Activated T-helper 2 cell treated with anti-CD3 and anti-CD28 coated beads, Interferon-gamma antibody, Interleukin-2, Interleukin-4, amounts not matched to agents 10 μg/mL and 5 μg/mL and 100 μg/mL, durations not matched to agents 14 hours and 24 hours and 36 hours (primary cell): ENCODE data around the gene GBF1. TPM values are rescaled to one million over a fixed set of nuclear protein-coding genes. Genes with fewer than 3 reads are reported as not detected.

ENCODE experiments used
- DNase-seq: peaks from one replicate; pipeline ENCODE4 v3.0.0; 2021; ENCODE audit warnings: low spot score
- H3K27ac Mint-ChIP-seq: one replicate; pipeline ENCODE4 v1.8.0; 2021; ENCODE audit warnings: mixed read lengths
- H3K27me3 Mint-ChIP-seq: one replicate; pipeline ENCODE4 v1.8.0; 2021; ENCODE audit warnings: low read depth, mixed read lengths
- H3K36me3 Mint-ChIP-seq: one replicate; pipeline ENCODE4 v1.8.0; 2021; ENCODE audit warnings: low read depth, mixed read lengths
- H3K4me1 Mint-ChIP-seq: one replicate; pipeline ENCODE4 v1.8.0; 2021; ENCODE audit warnings: low read depth, mixed read lengths
- H3K4me3 Mint-ChIP-seq: one replicate; pipeline ENCODE4 v1.8.0; 2021; ENCODE audit warnings: low read depth, mild to moderate bottlenecking, moderate library complexity, mixed read lengths
- H3K9me3 Mint-ChIP-seq: one replicate; pipeline ENCODE4 v1.8.0; 2021; ENCODE audit warnings: mixed read lengths
- intact Hi-C: fragments of 100-400 bp; cut with micrococcal nuclease; formaldehyde crosslinking; loops from one replicate; pipeline ENCODE4 v1.15.1; 2023
- total RNA-seq: library from RNA; stranded (reverse); gene quantifications from 2 replicates; pipeline ENCODE4 v1.2.3, GENCODE V29; 2022

The GBF1 gene
- total RNA-seq, 1 donor from 2014 or later: 49.2 TPM

DNA sequence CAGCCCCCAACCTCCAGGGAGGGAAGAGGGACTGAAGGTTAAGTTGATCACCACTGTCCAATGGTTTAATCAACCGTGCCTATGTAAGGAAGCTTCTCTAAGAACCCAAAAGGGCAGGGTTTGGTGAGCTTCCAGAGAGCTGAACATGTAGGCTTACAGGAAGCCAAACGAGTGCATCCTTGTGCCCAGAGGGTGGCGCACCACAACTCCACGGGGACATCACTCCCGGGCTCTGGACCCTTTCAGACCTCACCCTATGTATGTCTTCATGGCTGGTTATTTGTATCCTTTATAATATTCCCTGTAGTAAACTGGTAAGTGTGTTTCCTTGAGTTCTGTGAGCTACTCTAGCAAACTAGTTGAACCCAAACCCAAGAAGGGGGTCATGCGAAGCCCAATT, 138.7 kb downstream of the GBF1 start:
- Mint-ChIP-seq H3K27me3 (no peaks in the 10 kb centered on the region), H3K9me3 (no peaks in the 10 kb centered on the region), H3K4me1 (peaks cover 3% of the 10 kb centered on the region), H3K27ac (no peak overlapping the region), H3K4me3 (no peak overlapping the region), H3K36me3 (peaks cover 28% of the 10 kb centered on the region)
- intact Hi-C loops: no loop called here
- DNase-seq: no peak

GRCh38 chr10:102384606-102385429, 139.5 kb downstream of the GBF1 start:
- Mint-ChIP-seq H3K4me3 (no peak overlapping the region), H3K4me1 (peaks cover 3% of the 10 kb centered on the region), H3K27ac (no peak overlapping the region), H3K36me3 (peaks cover 24% of the 10 kb centered on the region), H3K27me3 (no peaks in the 10 kb centered on the region), H3K9me3 (no peaks in the 10 kb centered on the region)
- intact Hi-C loops: no loop called here
- DNase-seq: no peak

GRCh38 chr10:102389894-102390293, 144.6 kb downstream of the GBF1 start:
- Mint-ChIP-seq H3K27ac (no peak overlapping the region), H3K9me3 (no peaks in the 10 kb centered on the region), H3K4me1 (peaks cover 15% of the 10 kb centered on the region), H3K36me3 (peaks cover 7% of the 10 kb centered on the region), H3K27me3 (no peaks in the 10 kb centered on the region), H3K4me3 (no peak overlapping the region)
- intact Hi-C loops: loop anchor here (5.0 to 10.0 kb wide), 2 partner anchors 273 to 555 kb away; no protein-coding TSS in a partner anchor
- no peak for DNase-seq

- Mint-ChIP-seq H3K9me3 (no peaks in the 10 kb centered on the region), H3K4me3 (peak overlapping the region; percentile 91), H3K4me1 (peaks cover 23% of the 10 kb centered on the region), H3K27me3 (no peaks in the 10 kb centered on the region), H3K36me3 (peaks cover 26% of the 10 kb centered on the region), H3K27ac (no peak overlapping the region)
- no peak for DNase-seq
- intact Hi-C loops: loop anchor here (5.0 to 10.0 kb wide), 2 partner anchors 275 to 558 kb away; no protein-coding TSS in a partner anchor
Observed at GRCh38 chr10:102392306-102392705, 147.0 kb downstream of the GBF1 start.

DNA sequence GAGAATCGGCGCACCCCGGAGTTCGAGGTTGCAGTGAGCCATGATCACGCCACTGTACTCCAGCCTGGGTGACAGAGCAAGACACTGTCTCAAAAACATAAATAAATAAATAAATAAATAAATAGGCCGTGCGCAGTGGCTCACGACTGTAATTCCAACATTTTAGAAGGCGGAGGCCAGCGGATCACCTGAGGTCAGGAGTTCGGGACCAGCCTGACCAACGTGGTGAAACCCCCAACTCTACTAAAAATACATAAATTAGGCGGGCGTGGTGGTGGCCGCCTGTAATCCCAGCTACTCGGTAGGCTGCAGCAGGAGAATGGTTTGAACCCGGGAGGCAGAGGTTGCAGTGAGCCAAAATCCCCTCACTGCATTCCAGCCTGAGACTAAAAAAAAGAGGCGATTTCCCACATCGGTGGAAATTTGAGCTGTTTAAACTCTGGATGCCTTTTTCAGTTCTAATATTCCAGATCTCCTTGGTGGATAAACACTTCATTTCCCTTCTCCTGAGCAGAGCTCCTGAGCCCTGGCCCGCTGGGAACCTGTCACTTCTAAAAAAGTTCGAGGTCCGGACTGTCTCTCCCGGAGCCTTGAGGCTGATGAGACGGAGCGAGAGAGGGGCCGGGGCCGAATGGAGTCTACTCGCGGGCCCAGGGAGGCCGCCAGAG, 148.2 kb downstream of the GBF1 start:
- H3K27ac Mint-ChIP-seq: peak overlapping the region; percentile 99
- intact Hi-C loops: loop anchor here (1.0 to 10.0 kb wide), 8 partner anchors 15 to 559 kb away; no protein-coding TSS in a partner anchor
- H3K4me1 Mint-ChIP-seq: peaks cover 33% of the 10 kb centered on the region
- no peaks in the 10 kb centered on the region for H3K9me3 Mint-ChIP-seq
- peak overlapping the region; percentile 91 for H3K4me3 Mint-ChIP-seq
- no peaks in the 10 kb centered on the region for H3K27me3 Mint-ChIP-seq
- peaks cover 39% of the 10 kb centered on the region for H3K36me3 Mint-ChIP-seq
- no peak for DNase-seq

DNA sequence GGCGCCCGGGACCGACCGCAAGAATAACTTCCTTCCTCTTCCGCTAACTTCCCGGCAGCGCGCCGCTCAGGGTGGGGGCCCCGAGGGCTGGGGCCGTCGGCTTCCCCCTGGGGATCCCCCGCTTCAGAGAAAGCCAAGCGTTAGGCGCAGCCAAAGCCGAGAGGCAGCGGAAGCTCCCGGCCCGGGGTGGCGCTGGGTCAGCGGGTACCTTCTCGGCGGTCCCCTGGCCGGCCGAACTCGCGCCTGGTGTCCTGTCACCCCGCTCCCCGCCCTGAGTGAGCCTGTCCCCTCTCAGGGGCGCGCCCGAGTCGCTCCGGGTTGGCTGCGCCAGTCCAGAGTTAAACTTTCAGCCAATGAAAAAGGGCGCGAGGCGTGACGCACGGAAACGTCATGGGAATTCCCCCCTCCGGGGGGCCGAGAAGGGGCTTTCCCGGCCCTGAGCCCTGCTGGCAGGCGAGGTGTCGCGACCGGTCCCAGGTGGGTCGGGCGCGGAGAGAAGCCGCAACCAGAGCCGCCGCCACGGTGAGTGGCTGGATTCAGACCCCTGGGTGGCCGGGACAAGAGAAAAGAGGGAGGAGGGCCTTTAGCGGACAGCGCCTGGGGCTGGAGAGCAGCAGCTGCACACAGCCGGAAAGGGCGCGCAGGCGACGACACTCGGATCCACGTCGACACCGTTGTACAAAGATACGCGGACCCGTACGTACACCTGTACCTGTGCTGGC, 148.9 kb downstream of the GBF1 start:
- H3K4me3 Mint-ChIP-seq: peak overlapping the region; percentile 91
- H3K4me1 Mint-ChIP-seq: peaks cover 35% of the 10 kb centered on the region
- H3K9me3 Mint-ChIP-seq: no peaks in the 10 kb centered on the region
- intact Hi-C loops: loop anchor here (1.0 to 10.0 kb wide), 8 partner anchors 15 to 559 kb away; no protein-coding TSS in a partner anchor
- DNase-seq: peak; percentile 99
- no peaks in the 10 kb centered on the region for H3K27me3 Mint-ChIP-seq
- peaks cover 43% of the 10 kb centered on the region for H3K36me3 Mint-ChIP-seq
- peak overlapping the region; percentile 99 for H3K27ac Mint-ChIP-seq

DNA sequence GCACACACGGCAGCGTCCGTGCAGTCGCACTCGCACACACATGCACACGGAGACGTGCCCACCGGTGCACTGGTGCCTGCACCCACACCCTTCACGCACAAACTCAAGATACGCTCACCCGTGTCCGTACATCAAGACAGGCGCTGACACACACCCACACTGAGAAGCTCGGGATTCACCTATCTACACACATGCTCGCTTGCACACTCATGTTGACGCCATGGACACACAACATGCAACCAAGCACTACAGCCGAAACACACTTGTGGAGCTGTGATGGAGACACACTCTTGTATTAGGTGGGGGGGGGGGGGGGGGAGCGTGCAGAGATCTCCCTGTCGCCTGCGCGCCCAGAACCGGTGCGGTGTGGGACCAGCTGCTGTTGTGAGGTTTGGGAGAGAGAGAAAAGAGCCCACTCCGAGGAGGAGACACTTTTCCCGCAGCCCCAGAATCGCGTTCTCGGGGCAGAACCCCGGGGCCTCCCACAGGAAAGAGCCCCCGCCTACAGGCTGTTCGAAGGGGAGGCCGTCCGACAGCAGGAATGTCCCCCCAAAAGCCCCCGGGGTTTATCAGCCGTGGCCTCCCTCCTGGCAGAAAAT, 149.6 kb downstream of the GBF1 start:
- peaks cover 38% of the 10 kb centered on the region for H3K4me1 Mint-ChIP-seq
- H3K27me3 Mint-ChIP-seq: no peaks in the 10 kb centered on the region
- H3K9me3 Mint-ChIP-seq: no peaks in the 10 kb centered on the region
- H3K36me3 Mint-ChIP-seq: peaks cover 49% of the 10 kb centered on the region
- intact Hi-C loops: loop anchor here (1.0 to 10.0 kb wide), 13 partner anchors 14 to 560 kb away; partner anchors contain the start of genes ACTR1A, CUEDC2, GBF1 and NOLC1
- DNase-seq: no peak
- H3K27ac Mint-ChIP-seq: peak overlapping the region; percentile 99
- H3K4me3 Mint-ChIP-seq: peak overlapping the region; percentile 91

DNA sequence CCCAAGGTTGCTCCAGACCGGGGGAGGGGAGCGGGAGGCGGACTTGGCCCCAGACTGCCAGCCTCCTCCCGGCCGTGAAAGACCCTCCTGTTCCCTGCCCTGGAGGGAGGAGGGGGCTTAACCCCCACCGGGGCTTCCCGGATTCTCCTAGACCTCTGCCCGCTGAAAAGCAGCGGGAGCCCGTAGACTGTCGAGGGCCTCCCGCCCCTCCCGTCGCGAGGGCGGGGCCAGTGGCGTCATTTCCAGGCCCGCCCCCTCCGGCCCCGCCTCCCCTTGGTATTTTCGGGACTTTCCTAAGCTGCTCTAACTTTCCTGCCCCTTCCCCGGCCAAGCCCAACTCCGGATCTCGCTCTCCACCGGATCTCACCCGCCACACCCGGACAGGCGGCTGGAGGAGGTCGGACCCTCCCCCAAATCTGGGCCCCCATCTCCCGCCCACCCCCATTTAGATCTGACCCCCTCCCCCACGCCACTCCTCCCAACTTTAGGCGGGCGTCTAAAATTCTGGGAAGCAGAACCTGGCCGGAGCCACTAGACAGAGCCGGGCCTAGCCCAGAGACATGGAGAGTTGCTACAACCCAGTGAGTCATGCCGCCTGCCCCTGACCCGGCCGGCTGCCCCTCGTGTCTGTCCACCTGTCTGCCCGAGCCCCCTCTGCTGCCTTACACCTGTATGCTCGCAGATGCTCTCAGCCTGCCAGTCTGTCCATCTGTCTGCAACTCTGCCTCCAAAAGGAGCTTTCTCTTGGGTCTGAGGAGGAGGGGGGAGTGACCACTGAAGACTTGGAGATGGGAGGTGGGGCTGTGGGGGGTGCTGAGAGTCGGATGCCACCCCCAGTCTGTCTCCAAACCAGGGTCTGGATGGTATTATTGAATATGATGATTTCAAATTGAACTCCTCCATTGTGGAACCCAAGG, 150.3 kb downstream of the GBF1 start, which contains the start of gene NFKB2:
Gene NFKB2, plus strand, starts transcription at position 306 of the 917 bp plus-strand sequence. Its CDS starts 255 bp downstream, at position 561.
- intact Hi-C loops: loop anchor here (1.0 to 10.0 kb wide), 9 partner anchors 13 to 561 kb away; partner anchors contain the start of genes ACTR1A, CUEDC2, GBF1 and NOLC1
- peak within 1 kb of the TSS; percentile 99 for H3K27ac Mint-ChIP-seq
- peaks cover 56% of the 10 kb centered on the region for H3K36me3 Mint-ChIP-seq
- peak within 1 kb of the TSS; percentile 91 for H3K4me3 Mint-ChIP-seq
- H3K27me3 Mint-ChIP-seq: no peaks in the 10 kb centered on the region
- H3K4me1 Mint-ChIP-seq: peaks cover 37% of the 10 kb centered on the region
- H3K9me3 Mint-ChIP-seq: no peaks in the 10 kb centered on the region
- peak; percentile 88 for DNase-seq

GRCh38 chr10:102396317-102396650, 151.0 kb downstream of the GBF1 start:
- intact Hi-C loops: loop anchor here (5.0 to 10.0 kb wide), 3 partner anchors 149 to 561 kb away; partner anchors contain the start of genes GBF1 and PPRC1
- Mint-ChIP-seq H3K4me3 (peak overlapping the region; percentile 91), H3K9me3 (no peaks in the 10 kb centered on the region), H3K36me3 (peaks cover 63% of the 10 kb centered on the region), H3K27me3 (no peaks in the 10 kb centered on the region), H3K4me1 (peaks cover 33% of the 10 kb centered on the region), H3K27ac (peak overlapping the region; percentile 99)
- DNase-seq: no peak

DNA sequence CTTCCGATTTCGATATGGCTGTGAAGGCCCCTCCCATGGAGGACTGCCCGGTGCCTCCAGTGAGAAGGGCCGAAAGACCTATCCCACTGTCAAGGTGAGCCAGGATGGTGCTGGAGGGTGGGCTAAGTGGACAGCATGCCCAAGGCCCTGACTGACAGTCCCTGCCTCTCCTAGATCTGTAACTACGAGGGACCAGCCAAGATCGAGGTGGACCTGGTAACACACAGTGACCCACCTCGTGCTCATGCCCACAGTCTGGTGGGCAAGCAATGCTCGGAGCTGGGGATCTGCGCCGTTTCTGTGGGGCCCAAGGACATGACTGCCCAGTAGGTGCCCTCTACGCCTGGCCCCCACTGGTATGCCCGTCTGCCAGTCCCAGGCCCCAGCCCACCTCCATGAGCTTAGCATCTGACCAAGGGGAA, 151.4 kb downstream of the GBF1 start:
- no peak for DNase-seq
- Mint-ChIP-seq H3K27ac (peak overlapping the region; percentile 99), H3K4me3 (peak overlapping the region; percentile 91), H3K9me3 (no peaks in the 10 kb centered on the region), H3K36me3 (peaks cover 67% of the 10 kb centered on the region), H3K27me3 (no peaks in the 10 kb centered on the region), H3K4me1 (peaks cover 33% of the 10 kb centered on the region)
- intact Hi-C loops: loop anchor here (5.0 to 10.0 kb wide), 3 partner anchors 149 to 562 kb away; partner anchors contain the start of genes GBF1 and PPRC1
